Measurements from ENCODE around the gene TMEM35A.
"Not testable (repeated sequence)": the region's sequence is repeated elsewhere in the genome, so short reads cannot be mapped to it uniquely, and the experiment has no call there.

The TMEM35A gene, protein sequence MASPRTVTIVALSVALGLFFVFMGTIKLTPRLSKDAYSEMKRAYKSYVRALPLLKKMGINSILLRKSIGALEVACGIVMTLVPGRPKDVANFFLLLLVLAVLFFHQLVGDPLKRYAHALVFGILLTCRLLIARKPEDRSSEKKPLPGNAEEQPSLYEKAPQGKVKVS

DNA sequence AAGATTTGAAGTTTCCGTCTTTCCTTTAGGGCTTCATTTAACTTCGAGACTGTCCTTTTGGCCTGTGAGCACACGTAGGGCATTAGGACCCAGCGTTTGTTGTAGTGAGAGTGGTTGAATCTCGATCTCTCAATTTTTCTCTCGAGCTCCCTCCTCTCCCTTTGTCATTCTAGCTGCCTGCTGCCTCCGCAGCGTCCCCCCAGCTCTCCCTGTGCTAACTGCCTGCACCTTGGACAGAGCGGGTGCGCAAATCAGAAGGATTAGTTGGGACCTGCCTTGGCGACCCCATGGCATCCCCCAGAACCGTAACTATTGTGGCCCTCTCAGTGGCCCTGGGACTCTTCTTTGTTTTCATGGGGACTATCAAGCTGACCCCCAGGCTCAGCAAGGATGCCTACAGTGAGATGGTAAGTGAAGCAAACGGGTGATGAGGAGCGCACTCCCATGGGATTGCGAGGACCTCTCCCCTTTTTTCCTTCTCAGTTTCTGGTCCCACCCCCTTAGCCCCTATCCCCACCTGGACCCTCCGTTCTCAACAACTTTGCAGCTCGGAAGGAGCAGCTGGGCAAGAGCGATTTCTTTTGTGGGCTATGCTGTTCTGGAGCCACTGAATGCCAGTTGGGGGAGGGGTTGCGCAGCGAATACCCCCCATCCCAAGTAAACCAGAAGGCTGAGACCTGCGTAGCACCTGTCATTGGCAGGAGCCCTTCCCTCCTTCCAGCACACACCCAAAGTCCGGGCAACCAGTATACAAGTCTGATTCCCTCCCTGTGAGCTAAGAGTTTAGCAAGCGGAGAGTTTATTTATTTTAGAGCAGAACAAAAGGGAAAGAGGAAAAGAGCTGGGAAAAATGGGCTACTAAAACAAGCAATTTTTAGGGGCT lies at the start of gene TMEM35A:
Gene TMEM35A (plus strand): TSS at position 164 of the 883 bp plus-strand sequence. CDS start 124 bp downstream, at position 288.
- no peak for DNase-seq (ENCODE audit: low spot score)

DNA sequence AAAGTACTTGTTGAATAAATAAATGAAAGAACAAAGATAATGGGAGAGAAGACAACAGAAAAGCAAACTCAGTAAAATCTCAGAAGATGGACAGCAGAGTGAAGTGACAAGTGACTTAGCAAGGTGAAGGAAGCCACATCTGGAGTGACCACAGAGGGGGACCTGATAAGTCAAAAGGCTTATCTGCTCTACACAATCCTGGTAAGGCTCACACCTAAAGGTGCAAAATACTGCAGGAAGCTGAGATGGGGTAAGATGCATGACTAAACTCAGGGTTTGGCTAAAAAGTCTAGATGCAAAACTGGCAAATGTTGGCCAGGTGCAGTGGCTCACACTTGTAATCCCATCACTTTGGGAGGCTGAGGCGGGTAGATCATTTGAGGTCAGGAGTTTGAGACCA lies 49.0 kb upstream of the TMEM35A start:
- no peak for DNase-seq (ENCODE audit: low spot score)

DNA sequence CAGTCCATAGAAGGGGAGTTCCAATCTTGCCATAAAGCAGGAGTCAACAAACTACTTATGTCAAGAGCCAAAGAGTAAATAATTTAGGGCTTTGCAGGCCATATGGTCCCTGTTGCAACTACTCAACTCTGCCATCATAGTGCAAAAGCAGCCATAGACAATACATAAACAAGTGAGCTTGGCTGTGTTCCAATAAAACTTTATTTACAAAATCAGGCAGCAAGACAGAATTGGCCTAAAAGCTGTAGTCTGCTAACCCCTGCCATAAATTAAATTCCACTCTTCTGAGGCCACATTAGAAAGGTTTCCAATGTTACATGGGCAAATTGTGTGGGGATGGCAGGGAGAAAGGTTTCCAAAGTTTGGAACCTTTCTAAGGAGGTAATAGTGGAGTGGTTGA lies 41.4 kb upstream of the TMEM35A start:
- DNase-seq (ENCODE audit: low spot score) = no peak

DNA sequence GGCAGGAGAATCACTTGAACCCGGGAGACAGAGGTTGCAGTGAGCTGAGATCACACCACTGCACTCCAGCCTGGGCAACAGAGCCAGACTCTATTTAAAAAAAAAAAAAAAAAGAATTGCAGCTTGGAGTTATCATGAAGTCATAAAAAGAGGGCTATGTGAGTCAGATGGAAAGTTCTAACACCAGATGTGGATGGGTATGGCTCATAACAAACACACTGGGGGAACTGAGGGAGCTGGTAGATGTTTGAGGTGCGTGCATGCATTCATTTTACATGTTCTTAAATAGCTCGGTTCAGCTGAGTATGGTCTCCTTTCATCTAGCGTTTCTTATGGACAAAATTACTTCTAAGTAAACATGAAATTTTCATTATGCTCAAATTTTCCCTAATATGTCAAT lies 38.5 kb upstream of the TMEM35A start:
- DNase-seq (ENCODE audit: low spot score) = no peak

DNA sequence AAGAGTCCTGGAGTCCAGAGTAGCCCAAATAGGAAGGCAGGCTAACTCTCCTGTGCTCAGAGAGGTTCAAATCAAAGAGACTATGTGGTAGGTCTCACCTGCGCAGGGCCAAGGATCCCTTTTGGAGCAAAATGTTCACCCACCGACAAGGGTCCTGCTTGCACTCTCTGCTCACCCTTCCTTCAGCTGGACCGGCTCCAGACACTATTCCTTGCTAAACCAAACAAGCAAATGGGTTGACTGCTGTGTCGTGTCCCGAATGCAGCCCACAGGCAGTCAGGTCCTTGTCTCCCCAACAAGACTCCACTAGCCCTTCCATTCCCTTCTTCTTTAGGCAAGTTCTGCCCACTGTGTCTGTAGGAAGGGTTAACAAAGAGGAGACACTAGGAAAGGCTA lies 27.5 kb upstream of the TMEM35A start:
- no peak for DNase-seq (ENCODE audit: low spot score)

DNA sequence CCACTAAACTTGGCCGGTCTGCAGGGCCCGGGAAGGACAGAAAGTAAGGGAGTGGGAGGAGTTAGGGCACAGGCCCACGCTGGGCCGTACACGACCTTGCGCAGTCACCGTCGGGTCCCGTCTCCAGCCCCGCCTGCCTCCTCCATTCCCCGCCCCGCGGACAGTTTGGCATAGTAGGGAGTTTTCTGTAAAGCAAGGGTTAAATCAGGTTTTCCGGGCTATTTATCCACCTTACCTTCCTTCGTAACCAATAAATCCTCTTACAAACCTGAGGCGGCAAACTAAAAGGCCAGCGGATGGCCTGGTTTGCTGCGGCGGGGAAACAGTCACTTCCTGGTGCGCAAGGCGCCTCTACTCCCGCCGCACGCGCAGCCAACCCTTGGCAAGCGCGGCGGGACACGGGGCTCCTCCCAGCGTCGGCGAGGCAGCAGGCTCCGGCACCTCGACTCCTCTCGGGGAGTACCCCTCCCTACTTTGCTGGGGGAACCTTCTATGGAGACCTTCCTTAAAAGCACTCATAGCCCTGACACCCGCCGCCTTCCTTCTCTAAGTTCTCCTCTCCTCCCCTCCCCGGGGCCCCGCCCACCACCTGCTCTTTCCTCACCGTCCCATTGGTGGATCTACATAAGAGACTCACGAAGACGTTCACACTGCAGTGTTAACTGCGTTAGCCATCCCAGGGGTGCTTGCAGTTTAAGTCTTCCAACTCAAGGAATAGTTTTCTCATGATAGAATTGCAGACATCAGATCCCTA lies 27.0 kb upstream of the TMEM35A start, which contains the start of gene TRMT2B:
Gene TRMT2B (minus strand): TSS at position 563 of the 754 bp plus-strand sequence. CDS start 9,822 bp downstream, outside the sequence.
- peak; percentile 75 for DNase-seq (ENCODE audit: low spot score)

DNA sequence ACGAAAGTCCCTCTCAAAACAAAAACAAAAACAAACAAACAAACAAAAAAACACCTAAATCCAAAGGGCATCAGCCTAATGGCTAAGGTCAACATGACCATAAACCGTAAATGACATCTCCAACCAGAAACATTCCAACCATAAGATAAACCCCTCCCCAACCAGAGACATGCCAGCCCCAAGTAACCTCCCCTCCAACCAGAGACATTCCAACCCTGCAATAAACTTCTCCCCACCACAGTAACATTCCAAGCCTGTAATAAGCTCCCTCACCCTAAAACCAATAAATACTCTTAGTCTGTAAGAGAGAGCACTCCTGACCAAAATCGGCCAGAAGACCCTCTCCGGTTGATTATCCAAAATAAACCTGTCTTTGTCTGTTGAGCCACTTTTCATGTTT lies 22.1 kb upstream of the TMEM35A start:
- not testable (repeated sequence) for DNase-seq (ENCODE audit: low spot score)

DNA sequence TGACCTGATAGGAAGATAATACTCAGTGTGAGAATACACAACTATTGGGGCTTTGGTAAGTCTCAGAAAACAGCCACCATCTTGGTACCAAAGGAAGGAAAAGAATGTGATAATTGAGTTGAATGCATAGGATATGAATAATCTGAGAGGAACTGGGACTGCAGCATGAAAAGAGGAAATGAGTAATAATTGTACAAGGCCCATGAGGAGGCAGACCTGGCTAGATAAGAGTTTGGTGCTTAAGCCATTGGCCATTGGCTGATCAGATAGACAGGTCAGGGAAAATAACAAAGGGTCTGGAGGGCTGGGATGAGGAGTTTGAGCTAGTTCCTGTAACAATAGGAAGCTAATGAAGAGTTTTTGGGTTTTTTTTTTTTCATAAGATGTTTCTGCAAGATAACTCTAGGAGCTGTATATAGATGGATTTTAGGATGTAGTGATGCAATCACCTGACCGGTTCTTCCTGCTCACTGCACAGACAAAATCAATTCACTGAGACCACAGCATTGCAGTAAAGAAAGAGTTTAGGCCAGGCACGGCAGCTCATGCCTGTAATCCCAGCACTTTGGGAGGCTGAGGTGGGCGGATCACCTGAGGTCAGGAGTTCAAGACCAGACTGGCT lies 21.5 kb upstream of the TMEM35A start:
- DNase-seq (ENCODE audit: low spot score) = peak; percentile 60

DNA sequence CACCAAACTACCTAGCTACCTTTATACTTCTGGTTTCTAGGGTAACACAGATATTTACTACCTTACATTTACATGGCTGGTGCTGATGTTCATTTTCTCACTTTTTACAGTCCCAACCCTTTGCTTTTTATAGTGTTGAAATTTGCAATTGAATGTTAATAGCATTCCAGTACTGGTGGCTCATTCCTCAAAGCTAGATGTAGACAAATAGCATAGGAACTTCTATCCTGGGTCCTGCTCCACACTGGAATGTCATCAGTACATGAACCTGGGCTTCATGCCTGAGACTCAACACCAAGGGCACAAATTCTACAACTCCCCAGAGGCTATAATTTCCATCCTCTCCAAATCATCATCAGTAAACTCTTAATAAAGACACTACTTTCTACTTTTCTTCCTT lies 16.5 kb upstream of the TMEM35A start:
- DNase-seq (ENCODE audit: low spot score) = no peak

DNA sequence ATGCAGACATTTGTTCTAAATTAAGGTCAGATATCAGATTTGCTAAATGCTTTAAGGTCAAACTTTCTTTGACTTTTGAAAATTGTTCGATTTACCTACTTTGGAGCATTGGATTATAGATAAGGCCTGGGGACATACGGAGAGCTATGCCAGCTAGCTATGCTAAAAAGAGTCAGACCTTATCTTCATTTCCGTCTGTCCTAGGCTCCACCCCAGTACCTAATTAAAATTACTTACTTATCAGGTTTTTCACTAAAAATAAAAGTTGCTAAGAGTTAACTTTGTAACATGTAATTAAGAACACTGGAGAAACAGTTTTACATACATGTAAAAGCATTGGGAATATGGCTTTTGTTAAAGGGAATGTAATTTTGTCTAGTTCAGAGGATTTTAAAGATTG lies 7.1 kb upstream of the TMEM35A start:
- no peak for DNase-seq (ENCODE audit: low spot score)

DNA sequence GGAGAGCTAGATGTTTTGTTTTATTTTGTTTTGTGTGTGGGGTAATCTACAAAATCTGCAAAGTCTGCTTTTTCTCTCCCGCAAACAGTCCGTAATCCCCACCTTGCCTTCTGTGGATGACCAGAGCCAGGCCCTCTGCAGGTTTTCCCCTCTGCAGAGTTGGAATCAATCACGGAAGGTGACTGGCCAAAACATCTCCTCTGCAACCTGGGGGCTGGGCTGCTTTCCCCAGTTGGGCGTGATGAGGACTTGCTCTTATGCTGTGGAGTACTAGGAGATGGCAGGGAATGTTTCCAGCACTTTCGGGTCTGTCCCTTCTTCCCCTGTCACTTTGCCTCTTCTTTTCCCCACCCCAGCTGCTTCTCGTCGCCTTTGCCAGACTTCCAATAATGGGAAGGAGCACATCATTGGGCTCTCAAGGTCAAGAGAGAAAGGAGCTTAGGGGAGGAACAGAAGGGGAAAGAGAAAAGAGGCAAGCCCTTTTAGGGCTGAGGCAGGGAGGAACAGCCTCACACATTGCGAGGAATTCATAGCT lies 1.1 kb downstream of the TMEM35A start:
- no peak for DNase-seq (ENCODE audit: low spot score)

DNA sequence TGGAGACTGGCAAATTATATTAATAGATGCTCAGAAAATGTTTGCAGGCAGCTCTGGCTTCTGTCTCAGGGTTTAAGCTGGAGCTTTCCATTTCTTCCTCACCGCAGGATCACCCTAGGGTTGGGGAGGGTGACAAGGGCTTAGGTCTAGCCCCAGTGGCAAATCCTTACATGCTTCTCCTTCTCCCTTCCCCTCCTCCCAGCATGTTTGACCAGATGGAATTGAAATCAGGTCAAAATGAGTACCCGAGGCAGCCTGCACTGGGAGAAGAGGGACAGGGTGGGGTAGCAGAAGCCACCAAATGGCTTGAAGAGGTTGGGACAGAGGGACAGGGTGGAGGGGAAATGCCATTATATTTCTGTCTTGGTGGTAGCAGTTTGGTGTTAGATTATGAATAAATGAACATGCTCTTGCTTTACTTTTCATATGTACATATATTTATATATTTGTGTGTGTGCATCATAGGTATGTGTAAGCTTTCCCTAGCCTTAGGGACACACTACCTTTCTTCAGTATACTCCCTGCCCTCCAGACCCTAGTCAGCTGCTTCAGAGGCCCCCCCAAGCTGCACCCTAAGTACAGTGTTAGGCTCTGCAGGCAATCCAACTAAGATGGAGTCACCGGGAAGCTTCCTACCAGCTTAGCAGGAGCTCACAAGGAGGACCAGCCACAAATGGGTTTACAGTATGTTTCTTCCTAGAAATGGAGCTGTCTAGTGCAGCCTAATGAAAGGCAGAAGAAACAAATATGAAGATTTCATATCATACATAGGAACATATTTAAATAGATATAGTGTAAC lies 1.8 kb downstream of the TMEM35A start:
- no peak for DNase-seq (ENCODE audit: low spot score)

DNA sequence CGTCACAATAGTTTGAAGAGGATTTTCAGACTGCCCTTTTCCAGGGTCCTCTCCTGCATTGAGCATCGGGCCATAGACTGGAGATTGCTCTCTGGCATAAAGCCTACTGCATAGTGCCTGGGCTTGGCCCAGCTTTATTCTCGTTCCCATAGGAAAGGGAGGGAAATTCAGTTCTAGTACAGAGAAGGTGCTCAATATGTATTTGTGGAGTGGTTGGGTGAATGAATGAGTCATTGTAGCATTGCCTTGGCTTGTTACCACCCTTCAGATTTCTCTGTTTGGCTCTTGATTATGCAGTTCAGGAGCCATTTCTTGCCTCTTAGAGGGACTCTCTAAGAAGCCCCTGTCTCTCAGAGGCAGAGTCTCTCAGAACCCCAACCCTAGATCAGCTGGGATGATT lies 2.6 kb downstream of the TMEM35A start:
- no peak for DNase-seq (ENCODE audit: low spot score)

DNA sequence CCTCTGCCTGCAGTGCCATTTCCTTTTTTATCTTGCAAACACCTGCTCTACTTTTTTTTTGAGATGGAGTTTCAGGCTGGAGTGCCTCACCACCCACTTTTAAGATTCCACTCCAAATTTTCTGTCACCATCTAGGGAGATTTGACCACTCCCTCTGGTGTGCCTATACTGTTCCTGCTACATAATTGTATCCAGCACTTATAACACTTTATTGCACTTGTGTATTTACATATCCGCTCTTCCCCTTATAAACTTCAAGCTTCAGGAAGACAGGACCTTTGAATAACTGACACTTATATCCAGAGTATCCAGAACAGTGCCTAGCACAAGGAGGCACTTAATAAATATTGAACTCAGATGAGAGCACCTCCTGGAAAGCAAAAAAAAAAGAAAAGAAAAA lies 13.1 kb downstream of the TMEM35A start:
- no peak for DNase-seq (ENCODE audit: low spot score)

DNA sequence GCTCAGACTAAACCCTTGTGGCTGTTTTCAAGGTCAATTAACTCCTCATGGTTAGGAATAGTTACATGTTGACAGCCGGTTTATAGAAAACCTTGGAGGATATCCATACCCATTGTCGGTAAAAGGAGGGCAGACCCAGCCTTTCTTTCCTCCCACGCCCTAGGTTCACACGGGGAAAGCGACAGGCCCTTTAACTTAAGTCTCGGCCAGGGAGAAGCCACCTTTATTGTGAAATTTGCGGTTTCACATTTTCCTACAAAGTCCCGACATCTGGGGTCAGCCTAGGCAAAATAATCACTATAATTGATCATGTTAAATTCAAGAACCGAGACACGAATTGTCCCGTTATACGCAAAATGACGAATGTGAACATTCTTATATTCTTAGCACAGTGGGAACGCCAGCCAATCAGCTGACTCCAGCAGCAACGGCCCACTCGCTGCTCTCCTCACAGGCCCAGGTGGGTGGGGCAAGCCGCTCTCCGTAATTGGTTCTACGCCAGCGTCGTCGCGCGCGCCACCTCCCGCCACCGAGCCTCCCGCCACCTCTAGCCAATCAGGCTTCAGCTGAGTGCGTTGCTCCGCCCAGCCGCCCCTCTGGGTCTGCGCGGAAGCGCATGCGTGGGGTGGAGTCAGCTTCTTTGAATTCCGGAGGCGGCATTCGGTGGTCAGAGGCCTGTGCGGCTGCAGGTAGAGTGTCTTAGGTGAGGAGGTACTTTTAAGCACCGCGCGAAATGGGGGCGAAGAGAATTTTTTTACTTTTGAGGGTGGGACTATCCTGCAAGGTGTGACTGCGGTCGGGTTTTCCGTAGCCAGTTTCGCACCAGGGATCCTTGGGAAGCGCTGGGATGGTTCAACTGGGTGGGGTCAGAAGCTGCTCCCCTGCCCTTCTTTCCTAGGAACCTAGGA lies 19.1 kb downstream of the TMEM35A start, which contains the start of gene CENPI:
Gene CENPI (plus strand): TSS at position 659 of the 908 bp plus-strand sequence. CDS start 2,867 bp downstream, outside the sequence.
- DNase-seq (ENCODE audit: low spot score) = peak; percentile 93

DNA sequence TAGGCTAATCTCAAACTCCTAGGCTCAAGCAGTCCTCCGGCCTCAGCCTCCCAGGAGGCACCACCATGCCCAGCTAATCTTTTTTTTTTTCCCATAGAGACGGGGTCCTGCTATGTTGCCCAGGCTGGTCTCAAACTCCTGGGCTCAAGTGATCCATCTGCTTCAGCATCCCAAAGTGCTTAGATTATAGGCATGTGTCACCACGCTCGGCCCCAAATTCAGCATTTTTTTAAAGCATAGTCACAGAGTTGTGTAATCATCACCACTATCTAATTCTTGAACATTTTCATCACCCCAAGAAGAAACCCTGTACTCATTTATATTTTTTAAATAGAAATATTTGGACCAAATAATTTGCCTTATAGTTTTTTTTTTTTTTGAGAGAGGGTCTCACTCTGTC lies 29.6 kb downstream of the TMEM35A start:
- no peak for DNase-seq (ENCODE audit: low spot score)

DNA sequence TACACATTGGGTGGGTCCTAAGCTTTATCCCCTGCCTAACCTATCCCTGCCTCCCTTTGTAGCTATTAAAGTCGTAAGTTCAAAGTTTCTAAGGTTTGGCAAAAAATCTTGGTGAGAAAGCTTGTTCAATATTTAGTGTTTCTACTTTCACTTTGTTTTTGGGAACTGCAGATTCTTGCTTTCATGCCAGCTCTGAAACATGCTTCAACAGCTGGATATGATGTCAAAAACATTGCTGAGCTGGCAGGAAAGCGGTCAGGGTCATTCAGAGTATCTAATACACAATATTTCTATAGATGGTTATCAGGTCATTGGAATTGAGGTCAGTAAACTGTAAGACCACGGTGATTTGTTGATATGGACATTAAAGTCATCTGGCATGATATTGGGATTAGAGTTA lies 39.0 kb downstream of the TMEM35A start:
- DNase-seq (ENCODE audit: low spot score) = no peak

DNA sequence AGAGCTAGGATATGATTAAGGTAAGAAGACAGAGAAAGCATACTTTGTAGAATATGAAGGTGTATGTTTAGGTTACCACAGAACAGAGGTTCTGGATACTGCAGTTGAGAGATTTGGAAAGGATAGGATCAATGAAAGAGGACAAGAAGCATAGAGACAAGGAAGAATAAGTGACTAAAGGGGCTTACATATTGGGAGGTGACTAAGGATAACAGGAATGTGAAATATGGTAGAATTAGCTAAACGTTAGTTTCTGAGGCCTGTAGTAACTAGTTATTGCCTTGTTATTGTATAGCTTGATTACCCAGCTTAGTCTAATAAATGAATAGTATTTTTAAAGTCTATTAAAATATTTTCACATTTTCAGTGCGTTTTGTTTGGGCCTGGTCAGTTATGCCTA lies 57.6 kb downstream of the TMEM35A start:
- no peak for DNase-seq (ENCODE audit: low spot score)

Measured in kidney tubule cell (primary cell).